ENCODE measurements around the gene ZBTB8A. TPM values are rescaled to one million over a fixed set of nuclear protein-coding genes. Genes with fewer than 3 reads are reported as not detected.

The ZBTB8A gene
- 4.4 and 7.3 TPM in 2 replicates for total RNA-seq

DNA sequence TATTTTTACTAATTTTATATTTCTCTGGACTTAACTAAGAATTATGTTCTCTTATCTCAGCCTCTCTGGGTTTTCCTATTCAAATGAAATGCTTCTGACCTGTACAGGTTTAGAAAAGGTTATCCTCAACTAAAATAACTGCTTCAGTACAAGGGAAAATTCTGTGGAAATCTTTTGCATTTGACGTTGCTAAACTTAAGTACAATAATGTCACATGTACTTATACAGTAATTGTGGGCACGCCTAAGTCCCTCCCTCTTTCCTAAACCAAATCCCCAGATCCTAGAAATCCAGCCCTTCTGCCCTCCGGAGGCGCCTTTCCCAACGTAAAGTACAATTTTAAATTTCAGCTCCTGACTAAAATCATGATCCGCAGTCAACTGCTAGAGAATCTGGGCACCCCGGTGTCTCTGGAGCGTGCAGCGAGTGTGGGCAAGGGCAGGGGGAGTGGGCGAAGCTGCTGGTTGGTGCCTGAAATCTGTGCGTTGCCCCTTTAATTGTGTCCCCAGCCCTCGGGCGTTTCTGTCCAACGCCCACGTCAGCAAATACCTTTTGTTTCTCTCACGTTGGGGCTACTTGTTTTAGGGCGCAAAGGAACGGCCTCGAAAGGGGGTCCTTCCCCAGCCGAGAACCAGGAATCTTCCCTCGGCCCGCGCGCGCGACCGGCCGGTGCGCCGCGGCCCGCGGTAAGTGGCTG lies at the start of gene ZBTB8A:
Gene ZBTB8A, plus strand, starts transcription at position 541 of the 697 bp plus-strand sequence. CDS start 53,505 bp downstream, outside the sequence.

DNA sequence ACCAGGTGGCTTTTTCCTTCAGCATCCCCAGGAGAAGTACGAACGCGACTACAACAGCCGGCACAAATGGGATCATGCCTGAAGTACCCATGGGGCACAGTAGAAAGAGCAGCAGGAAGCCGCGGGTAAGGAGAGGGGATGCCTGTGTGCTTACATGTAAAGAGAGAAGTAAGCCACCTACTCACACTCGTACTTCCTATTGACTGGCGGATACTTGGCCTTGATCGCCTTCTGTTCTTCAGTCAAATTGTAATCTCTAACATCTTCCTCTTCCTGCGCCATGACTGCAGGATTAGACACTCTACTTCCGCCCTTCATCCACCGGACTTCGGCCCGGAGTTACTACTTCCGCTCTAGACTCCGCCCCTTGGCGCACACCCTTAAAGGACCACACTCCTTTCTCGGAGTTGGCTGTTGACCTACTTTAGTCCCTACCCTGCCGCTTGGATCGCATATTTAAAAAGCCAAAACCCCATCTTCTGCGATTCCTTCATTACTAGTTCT lies 111.1 kb downstream of the ZBTB8A start, which contains the start of gene ZBTB8OS:
Gene ZBTB8OS, minus strand, starts transcription at position 303 of the 504 bp plus-strand sequence. Its CDS starts 21 bp downstream, at position 282.

GRCh38 chr1:32650752-32651460 lies 111.7 kb downstream of the ZBTB8A start, which contains the start of gene RBBP4:
RBBP4 (plus strand) TSS chr1:32651208; CDS start chr1:32651307, 99 bp downstream.

Other genes with a start within 250 kb of the ZBTB8A start
- gene HDAC1, start 247.3 kb upstream of the ZBTB8A start, total RNA-seq: 66.1 and 120 TPM in 2 replicates
- 121 and 127 TPM in 2 replicates for gene MARCKSL1, start 203.2 kb upstream of the ZBTB8A start, total RNA-seq
- gene FAM229A, start 176.9 kb upstream of the ZBTB8A start, total RNA-seq: 1.2 and 3.1 TPM in 2 replicates
- not detected in 2 replicates for gene TSSK3, start 176.9 kb upstream of the ZBTB8A start, total RNA-seq
- 53.8 and 59.6 TPM in 2 replicates for gene BSDC1, start 145.0 kb upstream of the ZBTB8A start, total RNA-seq
- gene ZBTB8B, start 74.4 kb upstream of the ZBTB8A start, total RNA-seq: not detected in 2 replicates
- gene ZBTB8OS, start 111.1 kb downstream of the ZBTB8A start, total RNA-seq: 29.1 and 35.1 TPM in 2 replicates
- 83.0 and 139 TPM in 2 replicates for gene RBBP4, start 111.8 kb downstream of the ZBTB8A start, total RNA-seq
- 2.4 and 5.2 TPM in 2 replicates for gene SYNC, start 163.3 kb downstream of the ZBTB8A start, total RNA-seq

Measured in epithelial cell of alveolus of lung (primary cell).